Measurements from ENCODE around the gene DDX55. TPM values are rescaled to one million over a fixed set of nuclear protein-coding genes. Genes with fewer than 3 reads are reported as not detected.
"Not testable (repeated sequence)": the region's sequence is repeated elsewhere in the genome, so short reads cannot be mapped to it uniquely, and the experiment has no call there.

The DDX55 gene, protein sequence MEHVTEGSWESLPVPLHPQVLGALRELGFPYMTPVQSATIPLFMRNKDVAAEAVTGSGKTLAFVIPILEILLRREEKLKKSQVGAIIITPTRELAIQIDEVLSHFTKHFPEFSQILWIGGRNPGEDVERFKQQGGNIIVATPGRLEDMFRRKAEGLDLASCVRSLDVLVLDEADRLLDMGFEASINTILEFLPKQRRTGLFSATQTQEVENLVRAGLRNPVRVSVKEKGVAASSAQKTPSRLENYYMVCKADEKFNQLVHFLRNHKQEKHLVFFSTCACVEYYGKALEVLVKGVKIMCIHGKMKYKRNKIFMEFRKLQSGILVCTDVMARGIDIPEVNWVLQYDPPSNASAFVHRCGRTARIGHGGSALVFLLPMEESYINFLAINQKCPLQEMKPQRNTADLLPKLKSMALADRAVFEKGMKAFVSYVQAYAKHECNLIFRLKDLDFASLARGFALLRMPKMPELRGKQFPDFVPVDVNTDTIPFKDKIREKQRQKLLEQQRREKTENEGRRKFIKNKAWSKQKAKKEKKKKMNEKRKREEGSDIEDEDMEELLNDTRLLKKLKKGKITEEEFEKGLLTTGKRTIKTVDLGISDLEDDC
- 10 to 100 TPM; 17.3 to 36.4 (median 19.7) TPM for total RNA-seq

DNA sequence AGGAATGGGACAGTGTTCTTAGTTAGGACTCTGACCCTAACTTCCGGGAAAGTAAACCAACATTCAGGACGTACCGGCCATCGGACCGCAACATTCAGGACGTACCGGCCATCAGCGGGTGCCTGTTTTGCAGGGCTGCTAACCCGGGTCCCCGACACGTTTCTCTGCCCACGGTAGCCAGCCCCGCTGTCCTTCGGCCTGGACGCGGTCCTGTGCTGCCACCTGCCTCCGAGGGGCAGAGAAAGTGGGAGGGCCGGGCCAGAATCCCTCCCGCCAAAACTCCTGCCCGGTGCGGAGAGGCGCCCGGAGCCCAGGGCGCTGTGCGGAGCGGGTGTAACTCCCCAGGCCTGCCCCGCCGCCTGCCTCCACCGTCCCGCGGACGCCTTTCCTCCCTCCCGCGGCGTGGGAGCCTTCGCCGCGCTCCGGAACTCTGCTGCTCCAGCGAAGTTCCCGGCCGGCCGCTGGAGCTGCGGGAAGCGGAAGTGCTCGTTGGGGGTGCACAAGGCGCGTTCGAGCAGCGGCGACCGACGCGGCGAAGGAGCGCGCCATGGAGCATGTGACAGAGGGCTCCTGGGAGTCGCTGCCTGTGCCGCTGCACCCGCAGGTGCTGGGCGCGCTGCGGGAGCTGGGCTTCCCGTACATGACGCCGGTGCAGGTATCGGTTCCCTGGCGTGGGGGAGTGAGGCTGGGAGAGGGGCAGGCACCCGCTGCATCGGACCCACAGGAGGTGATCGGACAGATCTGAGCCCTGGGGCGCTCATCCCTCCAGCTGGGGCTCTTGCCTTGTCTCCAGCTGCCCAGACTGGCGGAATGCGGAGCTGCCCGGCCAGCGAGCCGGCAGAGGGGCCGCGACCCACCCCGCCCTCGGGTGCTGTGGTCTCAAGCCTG is at the start of gene DDX55:
Gene DDX55 (plus strand): TSS at position 498 of the 888 bp plus-strand sequence. CDS start 50 bp downstream, at position 548.
- no peaks in the 10 kb centered on the region for H3K9me3 ChIP-seq
- peak within 1 kb of the TSS; percentile 83 to 100 (median 100) for H3K4me3 ChIP-seq
- H3K36me3 ChIP-seq, result no peaks in the 10 kb centered on the region
- H3K27ac ChIP-seq, result peak within 1 kb of the TSS; percentile 85 to 94
- peak; percentile 86 to 88 (median 88) for TF ChIP-seq POLR2AphosphoS5 (IDR thresholded peaks at IDR 0.05)
- TF ChIP-seq, protein P1, sequence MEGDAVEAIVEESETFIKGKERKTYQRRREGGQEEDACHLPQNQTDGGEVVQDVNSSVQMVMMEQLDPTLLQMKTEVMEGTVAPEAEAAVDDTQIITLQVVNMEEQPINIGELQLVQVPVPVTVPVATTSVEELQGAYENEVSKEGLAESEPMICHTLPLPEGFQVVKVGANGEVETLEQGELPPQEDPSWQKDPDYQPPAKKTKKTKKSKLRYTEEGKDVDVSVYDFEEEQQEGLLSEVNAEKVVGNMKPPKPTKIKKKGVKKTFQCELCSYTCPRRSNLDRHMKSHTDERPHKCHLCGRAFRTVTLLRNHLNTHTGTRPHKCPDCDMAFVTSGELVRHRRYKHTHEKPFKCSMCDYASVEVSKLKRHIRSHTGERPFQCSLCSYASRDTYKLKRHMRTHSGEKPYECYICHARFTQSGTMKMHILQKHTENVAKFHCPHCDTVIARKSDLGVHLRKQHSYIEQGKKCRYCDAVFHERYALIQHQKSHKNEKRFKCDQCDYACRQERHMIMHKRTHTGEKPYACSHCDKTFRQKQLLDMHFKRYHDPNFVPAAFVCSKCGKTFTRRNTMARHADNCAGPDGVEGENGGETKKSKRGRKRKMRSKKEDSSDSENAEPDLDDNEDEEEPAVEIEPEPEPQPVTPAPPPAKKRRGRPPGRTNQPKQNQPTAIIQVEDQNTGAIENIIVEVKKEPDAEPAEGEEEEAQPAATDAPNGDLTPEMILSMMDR (IDR thresholded peaks at IDR 0.05), result peak in 2 of 3 donors; percentile 36 to 41
- TF ChIP-seq POLR2A (IDR thresholded peaks at IDR 0.05), result peak; percentile 38
- intact Hi-C loops (cut with DNase I; ENCODE audit: low total_unique reads), result no loop called here
- peaks cover 6 to 8% of the 10 kb centered on the region in 2 donors for H3K4me1 ChIP-seq
- peak; percentile 60 to 78 for DNase-seq (ENCODE audit: low spot score in 2 of 2)
- no peaks in the 10 kb centered on the region for H3K27me3 ChIP-seq

DNA sequence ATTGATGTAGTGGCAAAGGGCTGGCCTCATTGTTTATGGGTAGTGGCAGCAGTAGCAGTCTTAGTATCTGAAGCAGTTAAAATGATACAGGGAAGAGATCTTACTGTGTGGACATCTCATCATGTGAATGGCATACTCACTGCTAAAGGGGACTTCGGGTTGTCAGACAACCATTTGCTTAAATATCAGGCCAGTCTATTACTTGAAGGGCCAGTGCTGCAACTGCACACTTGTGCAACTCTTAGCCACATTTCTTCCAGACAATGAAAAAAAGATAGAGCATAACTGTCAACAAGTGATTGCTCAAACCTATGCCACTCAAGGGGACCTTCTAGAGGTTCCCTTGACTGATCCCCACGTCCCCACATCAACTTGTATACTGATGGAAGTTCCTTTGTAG is 47.8 kb upstream of the DDX55 start:
- H3K4me1 ChIP-seq; H3K27me3 ChIP-seq; H3K36me3 ChIP-seq; H3K27ac ChIP-seq; H3K4me3 ChIP-seq; DNase-seq (ENCODE audit: low spot score in 2 of 2); H3K9me3 ChIP-seq; intact Hi-C loops (cut with DNase I; ENCODE audit: low total_unique reads): not testable (repeated sequence)

DNA sequence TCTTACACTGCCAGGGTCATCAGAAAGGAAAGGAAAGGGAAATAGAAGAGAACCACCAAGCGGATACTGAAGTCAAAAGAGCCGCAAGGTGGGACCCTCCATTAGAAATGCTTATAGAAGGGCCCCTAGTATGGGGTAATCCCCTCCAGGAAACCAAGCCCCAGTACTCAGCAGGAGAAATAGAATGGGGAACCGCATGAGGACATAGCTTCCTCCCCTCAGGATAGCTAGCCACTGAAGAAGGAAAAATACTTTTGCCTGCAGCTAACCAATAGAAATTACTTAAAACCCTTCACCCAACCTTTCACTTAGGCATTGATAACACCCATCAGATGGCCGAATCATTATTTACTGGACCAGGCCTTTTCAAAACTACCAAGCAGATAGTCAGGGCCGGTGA is 47.1 kb upstream of the DDX55 start:
- not testable (repeated sequence) for DNase-seq (ENCODE audit: low spot score in 2 of 2); H3K4me3 ChIP-seq

DNA sequence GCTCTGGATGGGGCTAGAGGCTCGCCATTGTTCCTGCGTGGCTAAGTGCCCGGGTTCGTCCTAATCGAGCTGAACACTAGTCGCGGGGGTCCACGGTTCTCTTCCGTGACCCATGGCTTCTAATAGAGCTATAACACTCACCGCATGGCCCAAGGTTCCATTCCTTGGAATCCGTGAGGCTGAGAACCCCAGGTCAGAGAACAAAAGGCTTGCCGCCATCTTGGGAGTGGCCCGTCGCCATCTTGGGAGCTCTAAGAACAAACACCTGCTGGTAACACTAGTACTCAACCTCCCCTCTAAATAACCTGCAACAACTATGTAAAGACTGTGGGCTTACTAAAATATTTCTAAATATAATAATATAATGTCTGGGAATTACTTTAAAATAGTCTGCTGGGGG is 43.4 kb upstream of the DDX55 start:
- H3K36me3 ChIP-seq; H3K27me3 ChIP-seq; H3K4me1 ChIP-seq; intact Hi-C loops (cut with DNase I; ENCODE audit: low total_unique reads); H3K4me3 ChIP-seq; H3K27ac ChIP-seq; H3K9me3 ChIP-seq; DNase-seq (ENCODE audit: low spot score in 2 of 2): not testable (repeated sequence)

More for the DNA sequence above, 47.1 kb upstream of the DDX55 start:
- H3K36me3 ChIP-seq; intact Hi-C loops (cut with DNase I; ENCODE audit: low total_unique reads); H3K27me3 ChIP-seq; H3K9me3 ChIP-seq; H3K27ac ChIP-seq; H3K4me1 ChIP-seq: not testable (repeated sequence)

DNA sequence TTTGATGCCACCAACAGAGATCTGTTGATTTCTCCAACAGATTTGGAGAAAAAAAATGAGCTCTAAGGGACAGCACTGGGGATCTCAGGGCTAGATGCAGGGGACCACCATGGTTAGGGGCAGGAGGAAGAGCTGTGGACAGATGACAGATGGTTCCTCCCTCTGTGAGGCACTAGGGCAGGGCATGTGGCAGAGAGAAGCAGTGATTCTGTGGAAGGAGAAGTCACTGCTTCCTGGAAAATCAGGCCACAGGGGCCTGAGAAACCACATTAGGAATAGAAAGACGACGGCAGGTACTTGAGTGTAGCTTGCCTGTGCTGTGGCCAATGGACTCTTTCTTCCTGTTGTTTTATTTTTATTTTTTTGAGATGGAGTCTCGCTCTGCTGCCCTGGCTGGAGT is 42.4 kb upstream of the DDX55 start:
- no peak for DNase-seq (ENCODE audit: low spot score in 2 of 2)
- no peaks in the 10 kb centered on the region for H3K9me3 ChIP-seq
- intact Hi-C loops (cut with DNase I; ENCODE audit: low total_unique reads), result no loop called here
- no peaks in the 10 kb centered on the region for H3K36me3 ChIP-seq
- no peak overlapping the region for H3K27ac ChIP-seq
- H3K4me1 ChIP-seq, result no peaks in the 10 kb centered on the region
- H3K27me3 ChIP-seq, result no peaks in the 10 kb centered on the region
- TF ChIP-seq POLR2A (IDR thresholded peaks at IDR 0.05) (no peak), POLR2AphosphoS5 (IDR thresholded peaks at IDR 0.05) (no peak)
- TF ChIP-seq, protein P1 (IDR thresholded peaks at IDR 0.05), result no peak
- no peak overlapping the region for H3K4me3 ChIP-seq

DNA sequence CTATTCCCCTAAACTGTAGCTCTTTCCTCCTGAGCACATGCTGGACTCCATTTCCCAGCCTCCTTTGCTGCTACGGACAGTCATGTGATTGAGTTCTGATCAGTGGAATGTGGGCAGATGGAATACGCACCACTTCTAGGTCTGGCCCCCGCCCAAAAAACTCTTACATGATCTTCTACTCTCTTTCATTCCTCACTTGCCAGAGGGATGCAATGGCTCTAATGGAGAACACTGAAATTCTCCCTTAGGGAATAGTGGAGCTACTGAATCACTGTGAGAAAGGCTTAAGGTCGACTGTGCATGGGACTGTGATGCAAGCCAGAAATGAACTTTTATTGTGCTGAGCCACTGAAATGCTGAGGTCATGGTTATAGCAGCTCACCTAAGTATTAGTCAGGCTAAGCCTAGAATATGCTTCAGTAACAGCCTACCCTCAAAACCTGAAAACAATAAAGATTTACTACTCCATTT is 30.5 kb upstream of the DDX55 start:
- Histone ChIP-seq H3K27me3 (no peaks in the 10 kb centered on the region), H3K27ac (peak overlapping the region in 1 of 2 donors; percentile 9), H3K4me1 (no peaks in the 10 kb centered on the region), H3K4me3 (no peak overlapping the region), H3K36me3 (no peaks in the 10 kb centered on the region), H3K9me3 (no peaks in the 10 kb centered on the region)
- TF ChIP-seq POLR2AphosphoS5 (IDR thresholded peaks at IDR 0.05), result no peak
- TF ChIP-seq, protein P1 (IDR thresholded peaks at IDR 0.05), result no peak
- TF ChIP-seq POLR2A (IDR thresholded peaks at IDR 0.05), result no peak
- intact Hi-C loops (cut with DNase I; ENCODE audit: low total_unique reads), result no loop called here
- DNase-seq (ENCODE audit: low spot score in 2 of 2), result no peak
